ENCODE data around the gene ZNF460. TPM values are rescaled to one million over a fixed set of nuclear protein-coding genes. Genes with fewer than 3 reads are reported as not detected.
"Not testable (repeated sequence)": the region's sequence is repeated elsewhere in the genome, so short reads cannot be mapped to it uniquely, and the experiment has no call there.

Gene ZNF460
- total RNA-seq, 4 donors from 2014 or later = 46.5 to 163 (median 104) TPM

- ATAC-seq (ENCODE audit: low FRiP score) = no peak
- no peak for TF ChIP-seq CTCF (IDR thresholded peaks at IDR 0.05)
- DNase-seq (ENCODE audit: low spot score) = no peak
Observed at GRCh38 chr19:57263244-57263741, 17.0 kb upstream of the ZNF460 start.

GRCh38 chr19:57267291-57267690 is 13.0 kb upstream of the ZNF460 start:
- no peak for TF ChIP-seq CTCF (IDR thresholded peaks at IDR 0.05)
- ATAC-seq (ENCODE audit: low FRiP score) (no peak), DNase-seq (ENCODE audit: low spot score) (no peak)

GRCh38 chr19:57269515-57270250 is 10.6 kb upstream of the ZNF460 start:
- no peak for TF ChIP-seq CTCF (IDR thresholded peaks at IDR 0.05)
- ATAC-seq (ENCODE audit: low FRiP score) = no peak
- DNase-seq (ENCODE audit: low spot score) = no peak

GRCh38 chr19:57271280-57271679 is 9.0 kb upstream of the ZNF460 start:
- ATAC-seq (ENCODE audit: low FRiP score) (no peak), DNase-seq (ENCODE audit: low spot score) (no peak)
- TF ChIP-seq CTCF (IDR thresholded peaks at IDR 0.05) = no peak

DNA sequence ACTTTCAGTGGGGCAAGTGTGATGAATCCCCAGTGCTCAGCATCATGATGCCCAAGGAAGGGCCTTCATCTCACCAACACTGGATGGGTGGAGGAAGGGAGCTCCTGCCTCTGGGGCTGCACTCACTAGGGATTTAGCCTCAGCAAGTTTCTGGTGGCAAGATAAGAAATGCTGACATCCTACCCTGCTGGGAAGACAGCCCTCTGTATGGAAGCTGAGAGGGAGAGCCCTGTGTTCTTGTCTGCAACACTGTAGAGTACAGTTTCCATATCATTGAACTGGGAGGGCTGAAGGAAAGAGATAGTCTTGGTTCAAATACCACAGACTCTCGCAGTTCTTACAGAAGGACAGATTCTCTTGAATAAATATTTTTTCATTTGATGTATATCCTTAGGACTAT is 7.3 kb upstream of the ZNF460 start:
- TF ChIP-seq CTCF (IDR thresholded peaks at IDR 0.05) = no peak
- ATAC-seq (ENCODE audit: low FRiP score) = no peak
- DNase-seq (ENCODE audit: low spot score) = no peak

- DNase-seq (ENCODE audit: low spot score) (no peak), ATAC-seq (ENCODE audit: low FRiP score) (no peak)
- no peak for TF ChIP-seq CTCF (IDR thresholded peaks at IDR 0.05)
Observed at GRCh38 chr19:57276430-57276829, 3.9 kb upstream of the ZNF460 start.

- DNase-seq (ENCODE audit: low spot score); ATAC-seq (ENCODE audit: low FRiP score): not testable (repeated sequence)
Observed at GRCh38 chr19:57278481-57278880, 1.8 kb upstream of the ZNF460 start.
